Measurements from ENCODE around the gene KCNK10. TPM values are rescaled to one million over a fixed set of nuclear protein-coding genes. Genes with fewer than 3 reads are reported as not detected.

Gene KCNK10, protein sequence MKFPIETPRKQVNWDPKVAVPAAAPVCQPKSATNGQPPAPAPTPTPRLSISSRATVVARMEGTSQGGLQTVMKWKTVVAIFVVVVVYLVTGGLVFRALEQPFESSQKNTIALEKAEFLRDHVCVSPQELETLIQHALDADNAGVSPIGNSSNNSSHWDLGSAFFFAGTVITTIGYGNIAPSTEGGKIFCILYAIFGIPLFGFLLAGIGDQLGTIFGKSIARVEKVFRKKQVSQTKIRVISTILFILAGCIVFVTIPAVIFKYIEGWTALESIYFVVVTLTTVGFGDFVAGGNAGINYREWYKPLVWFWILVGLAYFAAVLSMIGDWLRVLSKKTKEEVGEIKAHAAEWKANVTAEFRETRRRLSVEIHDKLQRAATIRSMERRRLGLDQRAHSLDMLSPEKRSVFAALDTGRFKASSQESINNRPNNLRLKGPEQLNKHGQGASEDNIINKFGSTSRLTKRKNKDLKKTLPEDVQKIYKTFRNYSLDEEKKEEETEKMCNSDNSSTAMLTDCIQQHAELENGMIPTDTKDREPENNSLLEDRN
- not detected for polyA plus RNA-seq (2012; ENCODE audit: insufficient read depth, insufficient read length)

DNA sequence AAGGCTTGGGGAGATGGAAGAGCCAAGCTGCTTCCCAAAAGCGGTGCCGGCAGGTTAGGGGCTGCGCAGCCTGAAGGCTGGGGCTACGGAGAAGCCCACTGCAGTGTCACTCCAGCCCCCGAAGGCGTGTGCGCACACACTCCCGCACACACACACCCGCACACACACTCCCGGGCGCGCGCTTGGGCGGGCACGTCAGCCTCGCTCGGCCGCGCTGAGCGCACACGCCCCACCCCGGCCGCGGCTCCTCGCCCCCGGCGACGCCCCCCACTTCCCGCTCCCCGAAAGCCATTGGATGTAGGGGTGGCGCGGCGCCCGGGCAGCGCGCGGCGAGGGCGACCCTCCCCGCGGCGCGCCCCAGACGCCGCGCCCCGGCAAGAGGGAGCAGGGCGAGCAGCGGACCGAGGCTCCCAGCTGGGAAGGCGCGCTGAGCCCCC, at the start of gene KCNK10:
Gene KCNK10 (minus strand): TSS at position 184 of the 437 bp plus-strand sequence. CDS start 471 bp downstream, outside the sequence.
- H3K4me3 ChIP-seq (ENCODE audit: low read length) = no peak within 1 kb of the TSS
- DNase-seq (ENCODE audit: low read depth, low spot score) = no peak

DNA sequence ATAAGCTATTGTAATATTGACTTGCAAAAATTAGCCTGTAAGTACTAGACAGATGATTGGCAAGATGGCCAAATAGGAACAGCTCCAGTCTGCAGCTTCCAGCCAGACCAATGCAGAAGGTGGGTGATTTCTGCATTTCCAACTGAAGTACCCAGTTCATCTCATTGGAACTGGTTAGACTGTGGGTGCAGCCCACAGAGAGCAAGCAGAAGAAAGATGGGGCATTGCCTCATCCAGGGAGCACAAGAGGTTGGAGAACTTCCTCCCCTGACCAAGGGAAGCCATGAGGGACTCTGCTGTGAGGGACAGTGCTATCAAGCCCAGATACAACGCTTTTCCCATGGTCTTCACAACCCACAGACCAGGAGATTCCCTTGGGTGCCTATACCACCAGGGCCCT, 46.4 kb upstream of the KCNK10 start:
- DNase-seq (ENCODE audit: low read depth, low spot score) = no peak
- no peak overlapping the region for H3K4me3 ChIP-seq (ENCODE audit: low read length)

DNA sequence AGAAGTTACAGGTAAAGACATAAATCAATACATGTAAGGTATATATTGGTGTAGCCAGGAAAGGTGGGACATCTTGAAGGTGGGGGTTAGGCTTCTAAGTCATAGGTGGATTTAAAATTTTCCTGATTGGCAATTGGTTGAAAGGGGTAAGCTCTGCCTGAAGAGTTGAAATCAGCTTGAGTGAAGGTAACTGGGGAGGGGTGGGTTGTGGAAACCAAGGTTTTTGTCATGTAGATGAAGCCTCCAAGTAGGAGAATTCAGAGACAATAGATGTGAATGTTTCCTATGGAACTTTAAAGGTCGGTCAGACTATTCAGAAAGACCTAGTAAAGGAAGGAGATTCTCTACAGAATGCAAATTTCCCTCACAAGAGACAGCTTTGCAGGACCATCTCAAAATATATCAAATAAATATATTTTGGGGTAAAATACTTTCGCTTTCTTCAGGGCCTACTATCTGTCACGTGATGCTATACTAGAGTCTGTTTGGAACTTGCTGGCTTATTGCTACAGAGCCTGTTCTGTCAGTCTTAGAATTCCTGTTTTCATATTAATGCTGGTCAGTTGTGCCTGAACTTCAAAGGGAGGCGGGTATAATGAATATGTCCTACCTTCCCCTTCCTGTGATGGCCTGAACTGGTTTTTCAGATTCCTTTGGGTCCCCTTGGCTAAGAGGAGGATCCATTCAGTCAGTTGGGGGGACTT, 41.8 kb upstream of the KCNK10 start:
- no peak overlapping the region for H3K4me3 ChIP-seq (ENCODE audit: low read length)

DNA sequence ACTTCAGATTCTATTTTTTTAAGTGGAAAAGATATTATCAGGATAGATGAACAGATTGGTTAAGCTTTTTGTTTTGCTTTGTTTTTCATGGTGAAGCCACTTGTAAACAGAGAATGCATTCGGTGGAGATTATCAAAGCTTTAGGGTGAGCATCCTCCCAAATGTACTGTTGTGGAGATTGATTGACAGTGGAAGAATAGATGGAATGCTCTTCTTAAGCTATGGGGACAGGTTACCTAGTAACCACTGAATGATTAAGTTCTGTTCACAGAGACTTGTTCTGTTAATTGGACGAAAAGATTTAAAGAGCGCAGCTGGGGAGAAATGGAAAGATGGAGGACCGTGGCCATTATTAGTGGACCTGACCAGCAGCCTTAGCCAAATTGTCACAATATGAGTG, 40.6 kb upstream of the KCNK10 start:
- H3K4me3 ChIP-seq (ENCODE audit: low read length) = no peak overlapping the region
- DNase-seq (ENCODE audit: low read depth, low spot score) = no peak

More for the DNA sequence above, 41.8 kb upstream of the KCNK10 start:
- no peak for DNase-seq (ENCODE audit: low read depth, low spot score)

DNA sequence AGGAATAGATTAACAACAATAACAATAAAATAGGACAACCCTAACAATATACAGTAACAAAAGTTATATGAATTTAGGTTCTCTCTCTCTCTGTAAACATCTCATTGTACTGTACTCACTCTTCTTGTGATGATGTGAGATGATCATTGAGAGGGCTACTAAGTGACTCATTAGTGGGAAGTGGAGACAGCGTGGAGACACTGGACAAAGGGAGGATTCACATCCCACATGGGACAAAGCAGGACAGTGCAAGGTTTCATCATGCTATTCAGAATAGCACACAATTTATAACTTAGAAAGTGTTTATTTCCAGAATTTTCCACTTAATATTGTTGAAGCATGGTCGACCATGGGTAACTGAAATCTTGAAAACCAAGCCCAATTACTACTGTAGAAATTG, 36.4 kb upstream of the KCNK10 start:
- no peak overlapping the region for H3K4me3 ChIP-seq (ENCODE audit: low read length)
- DNase-seq (ENCODE audit: low read depth, low spot score) = no peak

DNA sequence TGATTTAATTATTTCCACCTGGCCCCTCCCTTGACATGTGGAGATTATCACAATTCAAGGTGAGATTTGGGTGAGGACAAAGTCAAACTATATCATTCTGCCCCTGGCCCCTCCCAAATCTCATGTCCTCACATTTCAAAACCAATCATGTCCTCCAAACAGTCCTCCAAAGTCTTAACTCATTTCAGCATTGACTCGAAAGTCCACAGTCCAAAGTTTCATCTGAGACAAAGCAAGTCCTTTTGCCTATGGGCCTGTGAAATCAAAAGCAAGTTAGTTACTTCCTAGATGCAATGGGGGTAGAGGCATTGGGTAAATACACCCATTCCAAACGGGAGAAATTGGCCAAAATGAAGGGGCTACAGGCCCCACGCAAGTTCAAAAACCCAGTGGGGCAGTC, 31.3 kb upstream of the KCNK10 start:
- DNase-seq (ENCODE audit: low read depth, low spot score) = no peak
- H3K4me3 ChIP-seq (ENCODE audit: low read length) = no peak overlapping the region

DNA sequence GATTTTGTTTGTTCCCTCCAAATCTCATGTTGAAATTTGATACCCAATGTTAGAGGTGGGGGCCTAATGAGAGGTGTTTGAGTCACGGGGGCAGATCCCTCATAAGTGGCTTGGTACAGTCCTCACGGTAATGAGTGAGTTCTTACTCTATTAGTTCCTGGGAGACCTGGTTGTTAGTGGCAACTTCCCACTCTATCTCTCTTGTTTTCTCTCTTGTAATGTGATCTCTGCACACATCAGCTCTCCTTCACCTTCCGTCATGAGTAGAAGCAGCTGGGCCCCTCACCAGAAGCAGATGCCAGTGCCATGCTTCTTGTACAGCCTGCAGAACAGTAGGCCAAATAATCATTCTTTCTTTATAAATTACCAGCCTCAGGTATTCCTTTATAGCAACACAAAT, 29.6 kb upstream of the KCNK10 start:
- no peak for DNase-seq (ENCODE audit: low read depth, low spot score)
- no peak overlapping the region for H3K4me3 ChIP-seq (ENCODE audit: low read length)

DNA sequence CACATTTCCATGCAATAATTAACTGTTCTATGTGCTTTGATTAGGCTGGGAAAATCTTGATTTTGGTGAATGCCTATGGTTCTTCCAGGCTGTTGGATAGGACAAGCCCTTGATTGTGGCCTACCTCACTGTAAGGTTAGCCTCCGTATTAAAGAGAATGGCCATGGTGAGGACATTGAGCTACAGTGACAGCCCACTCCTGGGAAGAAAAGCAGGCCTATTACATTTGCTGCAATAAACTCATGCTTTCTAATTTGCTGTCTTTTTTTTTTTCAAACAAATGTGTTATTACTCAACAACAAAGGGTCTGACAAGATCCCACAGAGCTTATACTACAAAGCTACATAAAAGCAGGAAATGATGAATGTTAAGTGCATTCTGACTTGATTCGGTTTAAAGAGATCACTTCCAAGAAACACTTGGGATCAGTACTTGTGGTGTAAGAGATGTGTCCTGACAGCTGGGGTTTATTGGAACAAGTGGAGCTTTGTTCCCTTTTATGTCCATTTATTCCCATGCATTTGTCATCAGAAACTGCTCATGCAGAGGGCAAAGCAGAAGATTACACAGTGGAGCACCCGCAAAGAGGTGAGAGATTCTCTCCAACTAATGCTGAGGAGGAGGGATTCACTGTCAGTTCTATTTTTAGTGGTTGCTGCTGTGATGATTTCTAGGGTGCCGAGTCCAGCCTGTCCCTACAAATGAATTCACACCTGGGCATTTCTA, 29.1 kb upstream of the KCNK10 start:
- no peak for DNase-seq (ENCODE audit: low read depth, low spot score)
- H3K4me3 ChIP-seq (ENCODE audit: low read length) = no peak overlapping the region

DNA sequence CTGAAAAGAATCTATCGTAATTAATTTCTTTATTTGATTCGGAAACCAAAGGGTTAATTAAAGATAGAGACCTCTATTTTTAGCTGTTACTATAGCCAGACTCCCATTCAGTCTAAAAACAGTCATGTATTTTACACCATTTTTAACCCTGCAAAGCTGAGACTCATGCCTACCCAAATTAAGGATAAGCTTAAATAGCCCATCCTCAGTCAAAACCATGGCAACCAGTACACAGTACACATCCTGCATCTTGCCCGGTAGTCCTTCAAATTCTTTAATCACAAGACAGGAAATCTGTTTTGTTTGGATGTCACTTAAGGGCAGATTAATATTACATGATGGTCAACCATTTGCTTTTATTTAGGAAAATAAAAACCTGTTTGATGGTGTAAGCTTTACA, 25.5 kb upstream of the KCNK10 start:
- no peak overlapping the region for H3K4me3 ChIP-seq (ENCODE audit: low read length)
- DNase-seq (ENCODE audit: low read depth, low spot score) = no peak

DNA sequence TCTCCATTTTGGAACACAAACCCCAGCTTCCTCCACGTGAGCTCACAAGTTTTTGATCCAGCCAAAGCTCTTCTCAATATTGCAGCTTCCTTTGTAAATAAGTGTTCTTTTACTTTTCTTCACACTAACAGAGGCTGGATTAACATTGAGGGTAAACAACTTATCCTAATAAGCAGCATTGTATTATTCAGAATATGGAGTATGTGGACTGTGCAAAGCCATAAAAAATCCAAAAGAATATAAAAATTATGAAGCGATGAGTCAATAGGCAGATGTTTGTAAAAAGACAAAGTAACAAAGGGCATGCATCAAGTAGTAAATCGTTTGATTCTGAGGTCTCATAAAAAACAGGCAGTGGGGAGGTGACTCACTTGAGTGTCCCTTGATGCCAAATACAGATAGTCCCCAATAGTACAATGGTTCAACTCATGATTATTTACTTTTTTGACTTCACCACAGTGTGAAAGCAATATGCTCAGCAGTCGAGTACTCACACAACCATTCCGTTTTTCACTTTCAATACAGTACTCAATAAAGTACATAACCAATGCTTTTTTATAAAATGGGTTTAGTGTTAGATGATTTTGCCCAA, 23.1 kb upstream of the KCNK10 start:
- no peak for DNase-seq (ENCODE audit: low read depth, low spot score)
- no peak overlapping the region for H3K4me3 ChIP-seq (ENCODE audit: low read length)

DNA sequence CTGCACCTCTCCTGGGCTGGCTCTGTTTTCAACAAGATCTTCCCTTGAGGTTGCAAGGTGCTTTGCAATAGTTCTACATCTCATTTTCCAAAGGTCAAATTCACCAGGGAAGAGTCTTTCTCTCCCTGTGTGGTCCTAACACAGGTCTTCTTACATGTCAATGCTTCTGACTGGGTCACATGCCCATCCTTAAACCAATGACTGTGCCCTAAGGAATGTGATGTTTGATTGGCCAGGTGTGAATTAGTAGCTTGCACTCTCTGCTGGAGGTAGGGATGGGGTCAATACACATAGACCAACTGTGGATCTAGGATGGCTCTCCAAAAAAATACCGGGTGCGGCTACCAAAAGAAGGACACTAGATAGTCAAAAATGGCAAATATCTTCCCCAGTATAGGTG, 19.9 kb upstream of the KCNK10 start:
- no peak for DNase-seq (ENCODE audit: low read depth, low spot score)
- no peak overlapping the region for H3K4me3 ChIP-seq (ENCODE audit: low read length)

DNA sequence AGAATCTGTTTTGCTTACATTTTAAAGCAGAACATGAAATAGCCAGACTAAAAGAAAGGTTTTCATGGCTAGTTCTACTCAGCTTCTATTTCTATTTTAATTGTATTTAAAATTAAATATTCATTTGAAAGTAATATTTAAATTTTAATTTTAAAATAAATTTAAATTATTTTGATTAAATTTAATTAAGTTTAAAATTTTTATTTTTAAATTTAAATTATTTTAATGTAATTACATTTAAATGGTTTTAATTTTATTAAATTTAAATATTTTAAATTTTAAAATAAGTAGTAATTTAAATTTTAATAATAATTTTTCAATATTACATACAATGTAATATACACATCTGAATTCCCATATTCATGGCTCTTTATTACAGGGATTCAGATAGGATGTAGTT, 17.3 kb upstream of the KCNK10 start:
- H3K4me3 ChIP-seq (ENCODE audit: low read length) = no peak overlapping the region
- no peak for DNase-seq (ENCODE audit: low read depth, low spot score)

DNA sequence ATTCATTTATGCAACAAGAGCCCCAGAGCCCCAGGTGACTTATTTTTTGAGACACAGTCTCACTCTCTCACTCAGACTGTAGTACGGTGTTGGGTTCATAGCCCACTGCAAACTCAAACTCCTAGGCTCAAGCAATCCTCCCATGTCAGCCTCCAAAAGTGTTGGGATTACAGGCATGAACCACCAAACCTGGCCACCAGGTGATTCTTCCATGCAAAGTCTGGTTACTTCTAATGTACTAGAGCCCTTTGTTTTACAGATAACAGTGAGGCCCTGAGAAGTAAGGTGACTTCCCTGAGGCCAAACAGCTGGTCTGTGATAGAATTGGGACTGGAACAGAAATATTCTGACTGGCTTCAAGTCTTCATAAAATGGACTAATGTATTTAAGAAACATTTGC, 10.0 kb upstream of the KCNK10 start:
- DNase-seq (ENCODE audit: low read depth, low spot score) = no peak
- H3K4me3 ChIP-seq (ENCODE audit: low read length) = no peak overlapping the region

DNA sequence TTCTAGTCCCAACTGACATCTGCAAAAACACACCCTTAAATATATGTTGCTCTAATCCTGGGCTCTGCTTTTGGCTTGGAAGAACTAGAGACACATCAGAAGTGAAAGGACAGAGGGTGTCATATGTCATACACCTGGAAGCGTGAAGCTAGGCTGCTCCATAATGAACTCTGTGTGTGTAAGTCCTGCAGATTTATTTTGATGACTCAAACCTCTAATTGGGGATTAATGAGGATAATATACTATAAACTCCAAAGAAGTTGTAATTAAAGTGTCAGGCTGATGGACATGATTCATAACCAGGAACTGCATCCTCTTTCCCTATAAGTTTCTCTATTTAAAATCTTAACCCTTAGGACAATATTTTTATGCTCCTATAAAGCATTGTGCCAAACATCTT, 4.4 kb upstream of the KCNK10 start:
- no peak for DNase-seq (ENCODE audit: low read depth, low spot score)

DNA sequence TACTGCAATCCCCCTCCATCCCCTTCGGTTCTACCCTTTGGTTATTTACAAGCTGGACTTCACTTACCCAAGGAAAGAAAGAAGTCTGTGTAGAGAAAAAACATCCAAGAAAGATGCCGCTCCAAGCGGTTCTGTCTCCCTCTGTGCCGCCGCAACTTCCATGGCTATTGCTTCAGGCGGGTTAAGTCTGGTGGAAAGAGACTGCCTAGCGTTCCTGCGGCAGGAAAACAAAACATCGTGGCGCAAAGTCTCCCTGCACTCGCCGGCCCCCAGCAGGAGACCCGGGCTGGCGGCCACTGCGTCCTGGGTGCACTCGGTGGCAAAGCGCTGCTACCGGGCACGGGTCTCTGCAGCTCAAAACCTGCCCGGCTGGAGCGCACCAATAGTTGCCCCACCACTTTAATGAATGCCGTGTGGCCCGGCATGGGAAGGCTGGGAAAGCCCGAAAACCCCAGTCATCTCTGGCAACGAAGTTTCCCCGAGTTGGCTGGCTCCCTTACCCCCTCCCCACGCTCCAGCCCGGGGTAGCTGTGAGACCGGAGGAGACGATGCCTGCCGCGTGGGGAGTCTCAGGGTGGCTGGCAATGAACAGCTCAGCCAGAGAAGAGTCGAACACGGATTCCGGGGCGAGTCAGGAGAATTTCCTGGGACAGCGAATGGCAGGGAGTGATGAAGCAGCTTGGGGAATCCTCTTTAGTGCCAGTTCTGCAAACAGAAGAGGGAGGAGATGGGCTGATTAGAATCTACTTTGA, 3.5 kb upstream of the KCNK10 start:
- no peak for DNase-seq (ENCODE audit: low read depth, low spot score)
- H3K4me3 ChIP-seq (ENCODE audit: low read length) = no peak overlapping the region

More for the DNA sequence above, 4.4 kb upstream of the KCNK10 start:
- H3K4me3 ChIP-seq (ENCODE audit: low read length) = no peak overlapping the region

DNA sequence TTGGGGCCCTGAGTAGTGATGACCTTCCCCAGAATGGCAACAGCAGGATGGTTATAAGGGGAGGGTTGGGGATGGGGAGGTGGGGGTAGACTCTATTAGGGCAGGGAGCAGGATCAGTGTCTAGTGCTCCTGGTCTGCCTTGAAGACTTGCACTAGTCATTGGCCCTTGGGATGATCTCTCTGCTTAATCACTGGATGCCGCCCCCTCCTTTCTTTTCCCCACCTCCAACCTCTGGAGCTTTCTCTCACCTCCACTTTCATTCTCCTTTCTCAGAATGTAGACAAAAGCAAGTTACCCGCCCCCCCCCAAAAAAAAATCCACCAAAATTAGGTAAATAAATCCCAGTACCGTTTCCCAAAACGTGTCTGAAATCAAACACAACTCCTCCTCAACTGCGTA, 2.8 kb upstream of the KCNK10 start:
- H3K4me3 ChIP-seq (ENCODE audit: low read length) = no peak overlapping the region
- no peak for DNase-seq (ENCODE audit: low read depth, low spot score)

DNA sequence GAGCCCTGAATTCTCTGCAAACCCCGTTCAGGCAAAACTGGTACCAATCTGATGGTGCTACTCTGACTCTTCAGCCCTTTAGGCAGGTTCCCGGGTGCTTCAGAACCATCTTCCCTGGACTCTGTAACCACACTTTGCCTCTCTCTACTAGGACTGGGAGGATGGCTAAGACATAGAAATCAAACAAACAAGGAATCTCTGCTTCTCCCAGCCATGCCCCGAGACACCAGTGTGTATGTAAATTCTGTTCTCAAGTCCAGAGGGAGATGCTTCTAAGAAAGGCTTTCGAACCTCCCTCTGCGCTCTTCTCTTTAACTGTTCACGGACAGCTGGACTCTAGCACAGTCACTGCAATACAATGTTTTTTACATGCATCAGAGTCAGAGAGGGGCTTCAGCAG, 1.9 kb upstream of the KCNK10 start:
- no peak for DNase-seq (ENCODE audit: low read depth, low spot score)
- H3K4me3 ChIP-seq (ENCODE audit: low read length) = no peak overlapping the region

DNA sequence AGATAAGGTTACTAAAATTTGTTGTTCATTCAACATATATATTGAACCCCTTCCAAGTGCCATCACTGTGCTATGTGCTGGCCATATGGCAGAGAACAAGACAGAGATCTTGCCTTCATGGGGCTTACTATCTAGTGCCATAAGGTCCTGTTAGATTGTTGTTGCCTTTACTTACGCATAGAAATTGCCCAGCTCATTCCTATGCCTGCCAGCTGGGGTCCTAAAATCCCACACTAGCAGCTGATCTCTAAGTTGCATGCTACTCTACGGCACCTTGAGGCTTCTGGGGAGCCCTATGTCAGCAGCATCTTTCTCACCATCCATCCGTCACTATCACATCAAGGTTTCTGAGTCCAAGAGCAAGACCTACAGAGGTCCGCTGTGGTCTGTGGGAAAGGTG, 1.4 kb upstream of the KCNK10 start:
- DNase-seq (ENCODE audit: low read depth, low spot score) = no peak
- H3K4me3 ChIP-seq (ENCODE audit: low read length) = no peak overlapping the region
